Activated CD4-positive, alpha-beta T cell treated with anti-CD3 and anti-CD28 coated beads for 36 hours (primary cell): ENCODE measurements around the gene MTFP1. TPM values are rescaled to one million over a fixed set of nuclear protein-coding genes. Genes with fewer than 3 reads are reported as not detected.
A peak's percentile ranks its signal among the peaks of the same experiment; 100 is the strongest.

Experiments
- ATAC-seq: fragments of 200-7000 bp; cut with Tn5 transposase; one replicate; pipeline ENCODE4 v1.10.0; 2021; ENCODE audit warnings: mild to moderate bottlenecking, moderate library complexity
- CTCF ChIA-PET: fragments of 350-600 bp; sonication (Branson Sonifier 250); formaldehyde crosslinking; loops from one replicate; lab custom pipeline; 2021; ENCODE audit warnings: antibody characterized with exemption; lab: Charles Lee
- POLR2A ChIA-PET: fragments of 350-600 bp; sonication (Branson Sonifier 250); formaldehyde crosslinking; loops from one replicate; lab custom pipeline; 2021; ENCODE audit warnings: antibody characterized with exemption, inconsistent platforms; lab: Charles Lee
- DNase-seq: peaks from one replicate; pipeline ENCODE4 v3.0.0-alpha.2; 2020
- H3K27ac Mint-ChIP-seq: one replicate; pipeline ENCODE4 v1.8.0; 2021; ENCODE audit warnings: mixed read lengths
- H3K27me3 Mint-ChIP-seq: one replicate; pipeline ENCODE4 v1.8.0; 2021; ENCODE audit warnings: mixed read lengths
- H3K36me3 Mint-ChIP-seq: one replicate; pipeline ENCODE4 v1.8.0; 2021; ENCODE audit warnings: low read depth, mixed read lengths
- H3K4me1 Mint-ChIP-seq: one replicate; pipeline ENCODE4 v1.8.0; 2021; ENCODE audit warnings: mixed read lengths
- H3K4me3 Mint-ChIP-seq: one replicate; pipeline ENCODE4 v1.8.0; 2021; ENCODE audit warnings: mild to moderate bottlenecking, moderate library complexity, mixed read lengths
- H3K9me3 Mint-ChIP-seq: one replicate; pipeline ENCODE4 v1.8.0; 2021; ENCODE audit warnings: low read depth, mixed read lengths
- intact Hi-C, 2 experiments: fragments of 100-400 bp; cut with DNase I in 1 of 2; cut with micrococcal nuclease in 1 of 2; formaldehyde crosslinking; loops; one replicate each; pipeline versions ENCODE4 v1.14.2 to v1.15.1; 2022 to 2024; cut with DNase I, micrococcal nuclease
- total RNA-seq, 2 experiments: library from RNA; stranded (reverse); gene quantifications; one replicate each; pipeline ENCODE4 v1.2.3, GENCODE V29; 2021

Gene MTFP1
- 10 to 100 TPM; 47.0 to 54.6 TPM for total RNA-seq

DNA sequence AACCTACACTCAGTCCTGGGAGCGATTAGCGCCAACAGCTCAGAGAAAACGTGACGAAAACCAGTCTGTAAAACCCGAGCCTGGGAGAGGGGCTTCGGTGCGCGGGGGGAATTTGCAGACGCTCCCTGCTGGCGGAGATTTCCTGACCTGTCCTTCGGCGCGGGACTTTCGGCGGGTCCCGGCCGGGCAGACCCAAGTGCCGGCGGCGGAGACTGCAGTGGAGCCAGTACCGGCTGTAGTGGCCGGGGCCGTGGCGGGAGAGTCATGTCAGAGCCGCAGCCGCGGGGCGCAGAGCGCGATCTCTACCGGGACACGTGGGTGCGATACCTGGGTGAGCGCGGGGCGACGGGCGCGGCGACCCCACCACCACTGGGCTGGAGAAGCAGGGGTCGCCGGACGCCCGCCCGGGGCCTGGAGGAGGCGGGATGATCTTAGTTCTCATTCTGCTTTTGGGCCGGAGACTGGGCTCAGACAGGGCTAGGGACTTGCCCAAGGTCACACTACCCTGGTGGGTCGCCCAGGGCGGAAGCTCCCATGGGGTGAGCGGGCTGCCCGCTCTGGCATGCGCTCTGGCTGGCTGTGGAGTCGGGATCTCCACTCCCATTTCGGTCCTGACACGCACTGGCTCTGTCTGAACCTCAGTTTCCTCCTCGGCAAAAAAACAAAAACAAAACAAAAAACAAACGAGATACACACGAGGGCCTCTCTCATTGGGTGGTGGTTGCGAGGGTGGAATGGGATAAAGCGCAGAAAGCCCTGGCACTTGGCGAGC, at the start of gene MTFP1:
Gene MTFP1 (plus strand): TSS at position 153 of the 772 bp plus-strand sequence. CDS start 112 bp downstream, at position 265.
- H3K4me3 Mint-ChIP-seq = peak within 1 kb of the TSS; percentile 93
- no peaks in the 10 kb centered on the region for H3K27me3 Mint-ChIP-seq
- CTCF ChIA-PET = interaction anchor here (0.6 to 7.2 kb wide), 17 partner anchors 10 to 176 kb away, joined by 3 to 90 read pairs (median 4); partner anchors contain the start of genes CASTOR1, CCDC157, RNF215 and SEC14L2
- POLR2A ChIA-PET = interaction anchor here (0.6 to 3.6 kb wide), 5 partner anchors 16 to 37 kb away, joined by 3 to 18 read pairs (median 4); partner anchors contain the start of gene SEC14L2
- intact Hi-C loops = loop anchor here (1.0 to 10.0 kb wide), 4 partner anchors 9 to 1621 kb away; partner anchors contain the start of gene XBP1 (in 1 of the 2)
- peaks cover 40% of the 10 kb centered on the region for H3K4me1 Mint-ChIP-seq
- ATAC-seq (no peak), DNase-seq (peak; percentile 64)
- H3K27ac Mint-ChIP-seq = peak within 1 kb of the TSS; percentile 97
- H3K36me3 Mint-ChIP-seq = peaks cover 41% of the 10 kb centered on the region
- H3K9me3 Mint-ChIP-seq = no peaks in the 10 kb centered on the region

DNA sequence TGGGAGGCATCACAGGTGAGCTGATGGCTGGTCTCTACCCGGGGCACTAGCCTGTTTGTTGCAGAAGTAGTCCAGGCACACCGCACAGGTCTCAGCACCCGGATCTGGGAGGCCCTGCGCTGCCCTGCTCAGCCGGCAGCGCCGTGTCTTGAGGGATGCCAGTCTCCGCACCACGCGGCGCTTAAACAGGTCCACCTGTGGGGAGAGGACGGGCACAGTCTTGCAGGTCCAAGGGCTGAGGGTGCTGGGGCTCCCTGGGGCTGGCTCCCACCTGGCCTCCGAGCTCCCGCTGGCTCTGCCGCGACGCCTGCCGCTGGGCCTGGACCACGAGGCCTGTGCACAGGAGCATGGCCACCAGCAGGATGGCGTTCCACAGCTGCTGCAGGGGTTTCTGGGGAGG, 45.6 kb upstream of the MTFP1 start:
- ChIA-PET POLR2A (no interaction called here), CTCF (interaction anchor here (0.5 to 1.0 kb wide), 3 partner anchors 11 to 768 kb away, joined by 3 to 4 read pairs (median 3); no protein-coding TSS in a partner anchor)
- H3K4me1 Mint-ChIP-seq = no peaks in the 10 kb centered on the region
- intact Hi-C loops = no loop called here
- H3K4me3 Mint-ChIP-seq = no peak overlapping the region
- no peak overlapping the region for H3K27ac Mint-ChIP-seq
- DNase-seq (no peak), ATAC-seq (no peak)
- H3K36me3 Mint-ChIP-seq = no peaks in the 10 kb centered on the region
- H3K27me3 Mint-ChIP-seq = no peaks in the 10 kb centered on the region
- no peaks in the 10 kb centered on the region for H3K9me3 Mint-ChIP-seq

DNA sequence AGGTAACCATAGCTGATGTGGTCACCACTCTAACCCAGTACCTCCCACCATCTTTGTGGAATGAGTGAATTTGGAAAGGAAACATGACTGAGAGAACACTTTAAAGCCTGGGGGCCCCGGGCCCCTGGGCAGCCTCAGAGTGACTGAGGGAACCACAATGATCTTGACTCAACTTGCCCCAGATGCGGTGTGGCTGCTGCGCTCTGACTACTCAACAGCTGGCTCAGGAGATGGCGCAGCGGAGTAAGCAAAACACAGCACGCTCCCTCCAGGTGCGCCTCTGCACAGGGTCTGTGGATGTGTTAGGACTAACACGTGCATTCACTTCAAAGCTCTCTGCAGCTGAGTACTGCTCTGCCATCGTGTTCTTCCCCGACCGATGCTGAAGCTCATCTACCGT, 44.3 kb upstream of the MTFP1 start:
- Mint-ChIP-seq H3K27ac (no peak overlapping the region), H3K27me3 (no peaks in the 10 kb centered on the region), H3K4me1 (no peaks in the 10 kb centered on the region), H3K36me3 (no peaks in the 10 kb centered on the region), H3K9me3 (no peaks in the 10 kb centered on the region), H3K4me3 (no peak overlapping the region)
- ChIA-PET POLR2A (interaction anchor here (1.4 kb wide), 1 partner anchor 93 kb away, joined by 5 read pairs; no protein-coding TSS in a partner anchor), CTCF (interaction anchor here (0.5 to 1.4 kb wide), 8 partner anchors 9 to 274 kb away, joined by 3 to 6 read pairs (median 3); no protein-coding TSS in a partner anchor)
- peak; percentile 84 for ATAC-seq
- DNase-seq = peak; percentile 67
- intact Hi-C loops = no loop called here

DNA sequence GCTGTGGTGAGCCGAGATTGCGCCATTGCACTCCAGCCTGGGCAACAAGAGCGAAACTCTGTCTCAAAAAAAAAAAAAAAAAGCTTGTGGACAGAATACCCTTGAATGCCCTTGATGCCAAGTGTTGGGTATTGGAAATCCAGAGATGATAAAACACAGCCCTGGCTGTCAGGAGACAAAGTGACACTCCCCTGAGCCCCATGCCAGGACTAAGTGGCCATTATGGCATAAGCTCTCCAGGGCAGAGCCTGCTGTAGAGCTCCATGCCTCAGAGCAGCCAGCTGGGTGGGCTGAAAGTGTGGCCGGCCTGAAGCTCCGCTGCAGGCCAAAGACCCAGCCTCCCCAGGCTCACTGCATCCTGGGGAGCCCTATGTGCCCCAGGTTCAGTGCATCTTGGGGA, 43.2 kb upstream of the MTFP1 start:
- Mint-ChIP-seq H3K27ac (no peak overlapping the region), H3K4me1 (peaks cover under 1% of the 10 kb centered on the region), H3K4me3 (no peak overlapping the region), H3K27me3 (no peaks in the 10 kb centered on the region), H3K9me3 (no peaks in the 10 kb centered on the region), H3K36me3 (no peaks in the 10 kb centered on the region)
- ATAC-seq (no peak), DNase-seq (no peak)
- CTCF ChIA-PET = interaction anchor here (0.5 to 11.8 kb wide), 5 partner anchors 9 to 309 kb away, joined by 3 to 202 read pairs (median 3); partner anchors contain the start of gene CASTOR1
- intact Hi-C loops = no loop called here
- POLR2A ChIA-PET = no interaction called here

DNA sequence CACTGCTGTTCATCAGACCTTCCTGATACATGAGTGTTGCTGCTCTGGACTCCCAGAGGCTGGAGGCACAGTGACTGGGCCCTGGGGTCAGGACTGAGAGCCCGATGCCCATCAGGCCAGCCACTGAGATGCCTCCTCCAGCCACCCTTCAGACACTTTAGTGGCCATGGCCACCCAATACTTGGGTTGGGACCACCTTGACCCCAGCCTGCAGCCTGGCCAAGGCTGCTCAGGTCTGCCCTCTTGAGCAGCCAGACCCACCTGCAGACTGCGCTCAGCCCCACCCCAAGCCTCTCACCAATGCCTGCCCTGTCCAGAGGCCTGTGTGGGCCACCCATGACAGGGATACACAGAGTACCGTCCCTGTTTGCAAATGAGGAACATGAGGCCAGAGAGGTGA, 42.5 kb upstream of the MTFP1 start:
- H3K27ac Mint-ChIP-seq = no peak overlapping the region

DNA sequence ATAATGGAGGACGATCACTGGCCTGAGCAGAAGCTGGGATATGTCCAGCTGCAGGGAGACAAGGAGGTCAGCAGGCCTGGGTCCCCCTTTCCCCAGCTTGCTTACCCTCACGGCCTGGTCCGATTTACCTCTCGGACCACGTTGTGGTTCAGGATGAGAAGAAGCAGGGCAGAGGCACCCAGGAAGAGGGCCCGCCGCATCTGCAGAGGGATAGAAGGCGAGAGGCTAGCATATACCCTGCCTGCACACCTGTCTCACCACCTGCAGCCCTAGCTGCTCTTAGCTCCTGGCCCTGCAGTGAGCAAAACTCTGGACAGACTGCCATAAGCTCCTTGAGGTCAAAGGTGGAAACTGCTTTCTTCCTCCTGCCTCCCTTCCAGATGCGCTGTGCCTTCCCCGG, 39.6 kb upstream of the MTFP1 start:
- ChIA-PET CTCF (interaction anchor here (0.5 to 11.8 kb wide), 11 partner anchors 11 to 388 kb away, joined by 3 to 202 read pairs (median 3); partner anchors contain the start of genes CASTOR1, CCDC157, SEC14L2 and SF3A1), POLR2A (interaction anchor here (0.6 to 0.7 kb wide), 2 partner anchors 29 to 922 kb away, joined by 3 to 5 read pairs; partner anchors contain the start of genes CCDC157 and SF3A1)
- Mint-ChIP-seq H3K27ac (no peak overlapping the region), H3K27me3 (no peaks in the 10 kb centered on the region), H3K4me1 (peaks cover 4% of the 10 kb centered on the region), H3K4me3 (peak overlapping the region; percentile 73), H3K9me3 (no peaks in the 10 kb centered on the region), H3K36me3 (no peaks in the 10 kb centered on the region)
- DNase-seq = no peak
- intact Hi-C loops = loop anchor here in 1 of 2 experiments (5.0 kb wide), 2 partner anchors 39 to 59 kb away; partner anchors contain the start of gene TBC1D10A
- ATAC-seq = no peak

More for the DNA sequence above, 42.5 kb upstream of the MTFP1 start:
- Mint-ChIP-seq H3K4me1 (peaks cover 4% of the 10 kb centered on the region), H3K27me3 (no peaks in the 10 kb centered on the region), H3K9me3 (no peaks in the 10 kb centered on the region), H3K4me3 (no peak overlapping the region), H3K36me3 (no peaks in the 10 kb centered on the region)
- intact Hi-C loops = no loop called here
- ChIA-PET CTCF (interaction anchor here (0.6 to 11.8 kb wide), 2 partner anchors 8 to 93 kb away, joined by 3 to 202 read pairs; partner anchors contain the start of gene CASTOR1), POLR2A (no interaction called here)
- no peak for DNase-seq
- no peak for ATAC-seq

GRCh38 chr22:30386608-30386959, 39.0 kb upstream of the MTFP1 start:
- H3K27me3 Mint-ChIP-seq = no peaks in the 10 kb centered on the region
- H3K9me3 Mint-ChIP-seq = no peaks in the 10 kb centered on the region
- peak overlapping the region; percentile 73 for H3K4me3 Mint-ChIP-seq
- ATAC-seq = no peak
- no peak for DNase-seq
- H3K36me3 Mint-ChIP-seq = no peaks in the 10 kb centered on the region
- intact Hi-C loops = loop anchor here in 1 of 2 experiments (5.0 kb wide), 2 partner anchors 39 to 59 kb away; partner anchors contain the start of gene TBC1D10A
- CTCF ChIA-PET = interaction anchor here (1.3 to 11.8 kb wide), 4 partner anchors 10 to 279 kb away, joined by 3 to 202 read pairs (median 10); partner anchors contain the start of genes CASTOR1, CCDC157, SEC14L2 and SF3A1
- POLR2A ChIA-PET = interaction anchor here (0.7 kb wide), 1 partner anchor 30 kb away, joined by 3 read pairs; the partner anchor contains the start of genes CCDC157 and SF3A1
- H3K27ac Mint-ChIP-seq = no peak overlapping the region
- H3K4me1 Mint-ChIP-seq = peaks cover 9% of the 10 kb centered on the region

DNA sequence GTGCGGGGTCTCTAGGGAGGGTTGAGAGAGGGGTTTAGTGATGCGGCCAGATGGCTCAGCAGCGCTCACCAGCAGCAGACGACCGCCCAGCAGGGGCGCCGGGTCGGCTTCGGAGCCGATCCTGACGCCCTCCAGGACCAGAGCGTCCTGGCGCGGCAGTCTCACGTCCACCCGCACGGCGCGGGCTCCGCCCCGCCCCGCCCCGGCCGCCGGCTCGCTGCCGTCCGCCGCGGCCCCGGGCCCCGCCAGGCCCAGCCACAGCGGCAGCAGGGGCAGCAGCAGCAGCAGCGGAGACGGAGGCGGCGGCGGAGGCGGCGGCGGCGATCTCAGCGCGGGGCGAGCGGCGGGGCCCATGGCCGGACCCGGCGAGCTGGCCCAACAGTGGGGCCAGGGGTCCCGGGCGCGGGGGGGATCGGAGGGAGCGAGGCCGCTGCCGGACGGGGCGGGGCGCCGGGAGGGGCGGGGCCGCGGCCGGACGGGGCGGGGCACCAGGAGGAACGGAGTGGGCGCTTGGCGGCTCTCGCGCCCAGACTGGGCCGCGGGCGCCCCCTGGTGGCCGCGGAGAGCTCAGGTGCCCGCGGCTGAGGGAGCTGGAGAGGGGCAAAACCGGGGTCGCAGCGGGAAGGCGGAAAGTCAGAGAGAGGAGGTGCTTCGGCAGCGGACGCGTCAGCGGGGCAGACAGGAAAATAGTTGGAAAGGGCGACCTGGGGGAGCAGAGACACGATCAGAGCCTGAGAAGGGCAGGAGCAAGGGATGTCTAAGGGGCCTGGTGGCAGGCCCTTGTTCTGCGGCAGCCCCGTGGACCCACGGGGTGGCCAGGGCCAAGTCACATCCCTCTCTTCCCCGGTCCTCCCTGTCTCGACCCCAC, 38.4 kb upstream of the MTFP1 start, which contains the start of gene RNF215:
Gene RNF215 (minus strand): TSS at position 452 of the 868 bp plus-strand sequence. CDS start 98 bp downstream, at position 354.
- H3K4me3 Mint-ChIP-seq = peak within 1 kb of the TSS; percentile 73
- DNase-seq = peak; percentile 87
- intact Hi-C loops = loop anchor here (1.0 to 5.0 kb wide), 8 partner anchors 30 to 279 kb away; partner anchors contain the start of genes CCDC157 (in 1 of the 2) and TBC1D10A (in 1 of the 2)
- no peaks in the 10 kb centered on the region for H3K36me3 Mint-ChIP-seq
- ChIA-PET CTCF (interaction anchor here (0.6 to 11.8 kb wide), 22 partner anchors 10 to 191 kb away, joined by 3 to 202 read pairs (median 4); partner anchors contain the start of genes CASTOR1, CCDC157, MTFP1 and SEC14L2), POLR2A (interaction anchor here (1.0 kb wide), 1 partner anchor 30 kb away, joined by 4 read pairs; the partner anchor contains the start of genes CCDC157 and SF3A1)
- peaks cover 15% of the 10 kb centered on the region for H3K4me1 Mint-ChIP-seq
- no peaks in the 10 kb centered on the region for H3K27me3 Mint-ChIP-seq
- H3K9me3 Mint-ChIP-seq = no peaks in the 10 kb centered on the region
- peak; percentile 77 for ATAC-seq
- peak within 1 kb of the TSS; percentile 9 for H3K27ac Mint-ChIP-seq

DNA sequence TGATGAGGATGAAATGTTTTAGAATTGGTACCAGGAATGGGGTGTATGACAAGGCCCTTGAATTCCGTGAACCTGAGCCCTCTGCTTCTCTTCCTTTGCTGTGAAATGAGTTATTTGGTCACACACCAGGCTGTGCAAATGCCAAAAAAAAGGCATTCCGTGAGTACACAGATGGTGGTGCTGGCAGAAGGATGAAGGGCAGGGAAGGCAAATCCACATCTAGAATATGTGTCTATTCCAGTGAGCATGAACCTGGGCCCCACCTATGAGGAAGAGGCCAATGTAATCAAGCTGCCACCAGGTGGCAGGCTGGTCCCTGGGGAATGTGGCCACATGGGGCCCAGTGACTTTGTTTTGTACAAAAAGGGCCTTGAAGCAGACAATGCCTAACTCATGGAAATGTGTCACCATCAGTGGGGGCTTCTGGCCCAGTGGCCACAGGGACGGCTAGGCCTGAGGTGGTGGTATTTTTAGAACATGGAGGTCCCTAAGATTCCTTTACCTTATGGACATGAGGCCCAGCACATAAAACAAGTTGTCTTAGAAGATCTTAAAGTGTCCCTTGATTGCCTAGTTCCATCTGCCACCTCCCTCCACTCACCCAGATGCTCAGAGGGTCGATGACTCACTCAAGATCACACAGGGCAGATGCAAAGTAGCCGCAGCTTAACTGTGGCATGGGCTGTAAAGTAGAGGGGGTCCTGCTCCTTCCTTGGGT, 34.4 kb upstream of the MTFP1 start:
- Mint-ChIP-seq H3K27me3 (no peaks in the 10 kb centered on the region), H3K4me3 (no peak overlapping the region), H3K36me3 (no peaks in the 10 kb centered on the region), H3K4me1 (peaks cover 24% of the 10 kb centered on the region), H3K9me3 (no peaks in the 10 kb centered on the region), H3K27ac (peak overlapping the region; percentile 65)
- POLR2A ChIA-PET = no interaction called here
- CTCF ChIA-PET = interaction anchor here (0.6 to 11.8 kb wide), 26 partner anchors 8 to 833 kb away, joined by 3 to 202 read pairs (median 4); partner anchors contain the start of genes CASTOR1, MTFP1, TBC1D10A and TCN2
- ATAC-seq (peak; percentile 78), DNase-seq (peak; percentile 90)
- intact Hi-C loops = loop anchor here (1.0 to 10.0 kb wide), 4 partner anchors 35 to 284 kb away; partner anchors contain the start of gene TCN2 (in 1 of the 2)
